PC-3 (cell line): Measurements from ENCODE around the gene NAV1.

ENCODE experiments used
- CTCF ChIP-seq: fragments of 300-600 bp; sonication (generic); conservative IDR thresholded peaks from 2 replicates; pipeline ENCODE4 v1.5.1; 2017; ENCODE audit warnings: antibody characterized with exemption, low read depth, mild to moderate bottlenecking, low read length
- EZH2 ChIP-seq: fragments of 300-600 bp; sonication (generic); IDR thresholded peaks from one replicate; pipeline ENCODE4 v1.6.1; 2017; ENCODE audit warnings: antibody characterized with exemption, mild to moderate bottlenecking, low read length; ENCODE audit not compliant: unreplicated experiment

GRCh38 chr1:201516511-201517127 lies 22.3 kb upstream of the NAV1 start:
- TF ChIP-seq CTCF (no peak), EZH2 (no peak)
